C4-2B (cell line): ENCODE measurements around the gene DHRS2.

ENCODE experiments used
- CTCF ChIP-seq: fragments of 450-650 bp; conservative IDR thresholded peaks from 2 replicates; pipeline ENCODE4 v1.5.1; 2017; ENCODE audit warnings: mild to moderate bottlenecking
- ZFX ChIP-seq: fragments of 450-650 bp; IDR thresholded peaks from 2 replicates; pipeline ENCODE4 v1.6.1; 2017

- TF ChIP-seq CTCF (no peak), ZFX (no peak)
Observed at GRCh38 chr14:23640524-23641141, 4.5 kb downstream of the DHRS2 start.
